Loucy (cell line): ENCODE measurements around the gene ETFB.

Experiments
- CTCF ChIP-seq: fragments of 200-600 bp; sonication (generic); conservative IDR thresholded peaks from 2 replicates; pipeline ENCODE4 v1.5.1; 2014; ENCODE audit warnings: mild to moderate bottlenecking, antibody characterized with exemption, low read length
- EZH2phosphoT487 ChIP-seq: fragments of 200-600 bp; IDR thresholded peaks from 2 replicates; pipeline ENCODE4 v1.6.1; 2018; ENCODE audit warnings: antibody characterized with exemption, mild to moderate bottlenecking, moderate library complexity, borderline replicate concordance

DNA sequence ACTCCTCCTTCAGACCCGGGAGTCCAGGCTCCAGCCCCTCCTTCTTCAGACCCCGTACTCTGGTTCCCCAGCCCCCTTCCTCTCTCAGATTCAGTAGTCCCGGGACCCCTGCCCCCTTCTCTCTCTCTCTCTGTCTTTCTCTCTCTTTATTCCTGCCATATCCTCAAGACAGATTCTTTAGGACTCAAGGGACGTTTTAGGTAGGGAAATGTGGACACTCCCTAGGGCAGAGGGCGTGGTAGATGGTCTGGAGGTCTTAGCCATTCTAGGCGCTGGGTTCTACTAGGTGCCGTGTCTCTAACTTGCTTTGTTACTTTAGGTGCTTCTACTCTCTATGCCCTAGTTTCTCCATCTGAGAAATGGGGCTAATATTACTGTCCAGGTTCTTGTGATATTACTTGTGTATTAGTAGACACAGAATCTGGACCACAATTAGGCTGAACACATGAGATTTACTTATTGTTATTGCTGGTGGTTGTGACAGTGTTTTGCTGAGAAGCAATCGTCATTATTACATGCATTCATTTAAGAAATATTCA lies 25.0 kb upstream of the ETFB start:
- TF ChIP-seq CTCF (no peak), EZH2phosphoT487 (no peak)
